H9 (cell line): ENCODE data around the gene FBXO41. TPM values are rescaled to one million over a fixed set of nuclear protein-coding genes. Genes with fewer than 3 reads are reported as not detected.

Experiments used
- DNase-seq: peaks from one replicate; pipeline ENCODE4 v3.0.0-alpha.2; 2017
- H2AFZ ChIP-seq: one replicate; pipeline ENCODE4 v1.6.1; 2013; ENCODE audit warnings: mild to moderate bottlenecking, low read length, control low read depth, moderate library complexity
- H2AK5ac ChIP-seq: 2 replicates; pipeline ENCODE4 v1.6.1; 2013; ENCODE audit warnings: low read length, control low read depth, mixed read lengths; ENCODE audit not compliant: insufficient read length
- H2BK120ac ChIP-seq: one replicate; pipeline ENCODE4 v1.6.1; 2013; ENCODE audit warnings: low read depth, mild to moderate bottlenecking, low read length, control low read depth, inconsistent platforms; ENCODE audit not compliant: poor library complexity, severe bottlenecking
- H2BK12ac ChIP-seq: 2 replicates; pipeline ENCODE4 v1.6.1; 2013; ENCODE audit warnings: low read length, control low read depth, mixed read lengths, low read depth; ENCODE audit not compliant: insufficient read length
- H2BK15ac ChIP-seq: 2 replicates; pipeline ENCODE4 v1.6.1; 2013; ENCODE audit warnings: low read depth, low read length, control low read depth
- H2BK20ac ChIP-seq: one replicate; pipeline ENCODE4 v1.6.1; 2013; ENCODE audit warnings: low read depth, mild to moderate bottlenecking, low read length, control low read depth, inconsistent platforms; ENCODE audit not compliant: poor library complexity, severe bottlenecking
- H2BK5ac ChIP-seq: 2 replicates; pipeline ENCODE4 v1.6.1; 2013; ENCODE audit warnings: low read length, control low read depth, mixed read lengths; ENCODE audit not compliant: insufficient read length
- H3K14ac ChIP-seq: 2 replicates; pipeline ENCODE4 v1.6.1; 2013; ENCODE audit warnings: low read length, control low read depth; ENCODE audit not compliant: insufficient read depth
- H3K18ac ChIP-seq: 2 replicates; pipeline ENCODE4 v1.6.1; 2013; ENCODE audit warnings: low read depth, mild to moderate bottlenecking, mixed read lengths, low read length, control low read depth; ENCODE audit not compliant: insufficient read length
- H3K23ac ChIP-seq: 2 replicates; pipeline ENCODE4 v1.6.1; 2013; ENCODE audit warnings: low read length, control low read depth, mixed read lengths, low read depth; ENCODE audit not compliant: insufficient read length
- H3K23me2 ChIP-seq: 2 replicates; pipeline ENCODE4 v1.6.1; 2013; ENCODE audit warnings: low read depth, mild to moderate bottlenecking, mixed read lengths, low read length, control low read depth; ENCODE audit not compliant: insufficient read length, poor library complexity, severe bottlenecking
- H3K27ac ChIP-seq: 2 replicates; pipeline ENCODE4 v1.5.1; 2013; ENCODE audit warnings: low read length, control low read depth, mixed read lengths, low read depth; ENCODE audit not compliant: insufficient read length
- H3K27me3 ChIP-seq: 2 replicates; pipeline ENCODE4 v1.6.1; 2013; ENCODE audit warnings: low read length, control low read depth, inconsistent platforms; ENCODE audit not compliant: insufficient read depth
- H3K4ac ChIP-seq: 2 replicates; pipeline ENCODE4 v1.6.1; 2013; ENCODE audit warnings: low read depth, mild to moderate bottlenecking, control low read depth, inconsistent platforms, low read length, moderate library complexity
- H3K4me1 ChIP-seq: 2 replicates; pipeline ENCODE4 v1.6.1; 2013; ENCODE audit warnings: low read length, control low read depth, inconsistent platforms; ENCODE audit not compliant: insufficient read depth
- H3K4me2 ChIP-seq: 2 replicates; pipeline ENCODE4 v1.6.1; 2013; ENCODE audit warnings: low read length, control low read depth, mixed read lengths; ENCODE audit not compliant: insufficient read length, insufficient read depth
- H3K56ac ChIP-seq: 2 replicates; pipeline ENCODE4 v1.6.1; 2013; ENCODE audit warnings: low read depth, mild to moderate bottlenecking, mixed read lengths, low read length, control low read depth; ENCODE audit not compliant: insufficient read length
- H3K79me1 ChIP-seq: 2 replicates; pipeline ENCODE4 v1.6.1; 2013; ENCODE audit warnings: low read depth, mild to moderate bottlenecking, moderate library complexity, low read length, control low read depth, inconsistent platforms; ENCODE audit not compliant: insufficient read depth, poor library complexity, severe bottlenecking
- H3K79me2 ChIP-seq: 2 replicates; pipeline ENCODE4 v1.6.1; 2013; ENCODE audit warnings: low read length, control low read depth, inconsistent platforms; ENCODE audit not compliant: insufficient read depth
- H3K9ac ChIP-seq: 2 replicates; pipeline ENCODE4 v1.6.1; 2013; ENCODE audit warnings: low read length, control low read depth, mixed read lengths; ENCODE audit not compliant: insufficient read length; ENCODE audit errors: extremely low read depth
- H3K9me3 ChIP-seq: one replicate; pipeline ENCODE4 v1.6.1; 2013; ENCODE audit warnings: low read depth, low read length, inconsistent platforms; ENCODE audit not compliant: control insufficient read depth
- H3T11ph ChIP-seq: one replicate; pipeline ENCODE4 v1.6.1; 2013; ENCODE audit warnings: mild to moderate bottlenecking, low read length, control low read depth, inconsistent platforms
- H4K20me1 ChIP-seq: one replicate; pipeline ENCODE4 v1.6.1; 2013; ENCODE audit not compliant: control insufficient read depth, insufficient read length, insufficient read depth
- H4K5ac ChIP-seq: 2 replicates; pipeline ENCODE4 v1.6.1; 2013; ENCODE audit warnings: low read depth, mild to moderate bottlenecking, mixed read lengths, low read length, control low read depth; ENCODE audit not compliant: insufficient read length
- H4K8ac ChIP-seq: replicated peaks from 2 replicates; pipeline ENCODE4 v1.6.1; 2013; ENCODE audit warnings: low read length, control low read depth, mixed read lengths, low read depth; ENCODE audit not compliant: insufficient read length
- H4K91ac ChIP-seq: 2 replicates; pipeline ENCODE4 v1.6.1; 2013; ENCODE audit warnings: low read depth, mild to moderate bottlenecking, moderate library complexity, mixed read lengths, low read length, control low read depth; ENCODE audit not compliant: insufficient read length
- H3K27ac Mint-ChIP-seq, 3 experiments: 2 replicates in 2 of 3; 3 replicates in 1 of 3; pipeline ENCODE4 v1.8.0; 2020 to 2021; ENCODE audit warnings: mixed read lengths in 3 of 3, mild to moderate bottlenecking in 1 of 3, moderate library complexity in 1 of 3
- H3K27me3 Mint-ChIP-seq: 2 replicates; pipeline ENCODE4 v1.8.0; 2021; ENCODE audit warnings: low read depth, mild to moderate bottlenecking, moderate library complexity, mixed read lengths
- H3K36me3 Mint-ChIP-seq, 3 experiments: 2 replicates in 2 of 3; 3 replicates in 1 of 3; pipeline ENCODE4 v1.8.0; 2020 to 2021; ENCODE audit warnings: low read depth in 3 of 3, mixed read lengths in 3 of 3; ENCODE audit not compliant: insufficient read depth in 1 of 3
- H3K4me1 Mint-ChIP-seq, 2 experiments: 2 replicates each; pipeline ENCODE4 v1.8.0; 2020; ENCODE audit warnings: mixed read lengths in 2 of 2
- H3K4me3 Mint-ChIP-seq, 2 experiments: 2 replicates in 1 of 2; 3 replicates in 1 of 2; pipeline ENCODE4 v1.8.0; 2020 to 2021; ENCODE audit warnings: mild to moderate bottlenecking in 2 of 2, mixed read lengths in 2 of 2, moderate library complexity in 1 of 2
- H3K9me3 Mint-ChIP-seq, 2 experiments: 2 replicates in 1 of 2; 3 replicates in 1 of 2; pipeline ENCODE4 v1.8.0; 2020; ENCODE audit warnings: mild to moderate bottlenecking in 2 of 2, mixed read lengths in 2 of 2, moderate library complexity in 1 of 2
- WGBS: extraction: QIAGEN DNeasy Blood & Tissue Kit; methylation state at CpG from one replicate; pipeline ENCODE4 v1.1.7; 2013; ENCODE audit warnings: missing lambda C conversion rate, low lambda C conversion rate, mixed read lengths; ENCODE audit not compliant: insufficient read length; ENCODE audit errors: extremely low coverage; 5-methylcytosine and 5-hydroxymethylcytosine counted together
- total RNA-seq: library from RNA; stranded (reverse); gene quantifications from 2 replicates; pipeline ENCODE4 v1.2.1, GENCODE V29; 2021
- TF ChIP-seq, protein P1 (sequence below): fragments of 200-600 bp; sonication (generic); conservative IDR thresholded peaks from 3 replicates; pipeline ENCODE4 v1.8.0; 2021; ENCODE audit warnings: antibody characterized with exemption, mild to moderate bottlenecking

Gene FBXO41
- total RNA-seq, 1 experiment from 2014 or later, result 16.2 TPM

DNA sequence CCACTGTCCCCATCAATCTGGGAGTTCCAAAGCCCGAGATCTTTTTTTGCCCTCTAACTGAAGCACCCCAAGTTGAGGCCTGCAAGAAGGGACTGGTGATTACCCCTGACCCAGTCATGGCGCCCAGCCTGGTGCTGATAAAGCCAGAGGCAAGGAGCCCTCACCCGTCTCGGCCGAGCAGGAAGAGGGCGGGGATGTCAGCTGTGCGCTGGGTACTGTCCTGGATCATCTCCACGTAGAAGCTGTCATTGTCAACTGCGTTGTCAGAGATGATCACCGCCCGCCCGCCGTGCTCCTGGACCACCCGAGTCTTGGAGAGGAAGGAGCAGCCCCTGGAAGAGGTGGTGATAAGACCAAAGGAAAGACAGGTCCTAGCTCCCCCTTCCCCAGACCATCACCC, 55.6 kb downstream of the FBXO41 start:
- H3K36me3 Mint-ChIP-seq, result peaks cover 7 to 19% (median 15%) of the 10 kb centered on the region in 3 experiments; a peak in 6 of 7 replicates

More for the DNA sequence above, 55.6 kb downstream of the FBXO41 start:
- no CpG with 5 or more reads among the region's 14 CpGs for WGBS
- no peak overlapping the region for H2BK12ac ChIP-seq
- H3K27me3 ChIP-seq, result no peaks in the 10 kb centered on the region
- H4K91ac ChIP-seq, result no peak overlapping the region
- no peaks in the 10 kb centered on the region for H3K79me2 ChIP-seq
- H2BK5ac ChIP-seq, result no peak overlapping the region
- no peak overlapping the region for H3T11ph ChIP-seq
- H3K27ac ChIP-seq, result no peak overlapping the region
- H3K79me1 ChIP-seq, result no peaks in the 10 kb centered on the region
- Mint-ChIP-seq H3K27me3 (no peaks in the 10 kb centered on the region; the same call in 1 of the 2 replicates), H3K27ac (no peak overlapping the region), H3K9me3 (no peaks in the 10 kb centered on the region), H3K4me3 (no peak overlapping the region), H3K4me1 (peaks cover 3 to 4% of the 10 kb centered on the region in 2 experiments)
- H3K4ac ChIP-seq, result no peak overlapping the region
- H3K23me2 ChIP-seq, result peaks cover 2% of the 10 kb centered on the region
- no peak overlapping the region for H3K9ac ChIP-seq
- TF ChIP-seq, protein P1, sequence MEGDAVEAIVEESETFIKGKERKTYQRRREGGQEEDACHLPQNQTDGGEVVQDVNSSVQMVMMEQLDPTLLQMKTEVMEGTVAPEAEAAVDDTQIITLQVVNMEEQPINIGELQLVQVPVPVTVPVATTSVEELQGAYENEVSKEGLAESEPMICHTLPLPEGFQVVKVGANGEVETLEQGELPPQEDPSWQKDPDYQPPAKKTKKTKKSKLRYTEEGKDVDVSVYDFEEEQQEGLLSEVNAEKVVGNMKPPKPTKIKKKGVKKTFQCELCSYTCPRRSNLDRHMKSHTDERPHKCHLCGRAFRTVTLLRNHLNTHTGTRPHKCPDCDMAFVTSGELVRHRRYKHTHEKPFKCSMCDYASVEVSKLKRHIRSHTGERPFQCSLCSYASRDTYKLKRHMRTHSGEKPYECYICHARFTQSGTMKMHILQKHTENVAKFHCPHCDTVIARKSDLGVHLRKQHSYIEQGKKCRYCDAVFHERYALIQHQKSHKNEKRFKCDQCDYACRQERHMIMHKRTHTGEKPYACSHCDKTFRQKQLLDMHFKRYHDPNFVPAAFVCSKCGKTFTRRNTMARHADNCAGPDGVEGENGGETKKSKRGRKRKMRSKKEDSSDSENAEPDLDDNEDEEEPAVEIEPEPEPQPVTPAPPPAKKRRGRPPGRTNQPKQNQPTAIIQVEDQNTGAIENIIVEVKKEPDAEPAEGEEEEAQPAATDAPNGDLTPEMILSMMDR, result no peak
- no peak overlapping the region for H2BK20ac ChIP-seq
- no peaks in the 10 kb centered on the region; the same call in 1 of the 2 replicates for H3K4me1 ChIP-seq
- no peak for DNase-seq
- no peak overlapping the region for H3K18ac ChIP-seq
- H2AFZ ChIP-seq, result no peak overlapping the region
- H4K8ac ChIP-seq, result no peak overlapping the region
- no peak overlapping the region for H2BK120ac ChIP-seq
- H3K56ac ChIP-seq, result no peak overlapping the region
- H2AK5ac ChIP-seq, result no peak overlapping the region
- H3K9me3 ChIP-seq, result no peaks in the 10 kb centered on the region
- H3K4me2 ChIP-seq, result no peak overlapping the region
- no peak overlapping the region; the same call in 1 of the 2 replicates for H3K14ac ChIP-seq
- no peak overlapping the region for H3K23ac ChIP-seq
- H4K5ac ChIP-seq, result no peak overlapping the region
- no peak overlapping the region for H2BK15ac ChIP-seq
- H4K20me1 ChIP-seq, result no peaks in the 10 kb centered on the region
